HEK293 (cell line): ENCODE data around the gene RBBP5.

Source experiments
- FEZF1 ChIP-seq: fragments of 450-650 bp; formaldehyde crosslinking; IDR thresholded peaks from 2 replicates; pipeline ENCODE4 v1.5.1; 2016; ENCODE audit warnings: missing biosample characterization, missing genetic modification characterization
- GLIS1 ChIP-seq: fragments of 450-650 bp; formaldehyde crosslinking; IDR thresholded peaks from 2 replicates; pipeline ENCODE4 v1.5.1; 2016; ENCODE audit warnings: missing biosample characterization, missing genetic modification characterization
- HOXA7 ChIP-seq: sonication (generic); formaldehyde crosslinking; IDR thresholded peaks from 2 replicates; pipeline ENCODE4 v1.8.1; 2022; ENCODE audit warnings: missing genetic modification reagents, borderline replicate concordance
- HOXD13 ChIP-seq: sonication (generic); formaldehyde crosslinking; IDR thresholded peaks from 2 replicates; pipeline ENCODE4 v1.8.0; 2022; ENCODE audit warnings: missing genetic modification reagents, borderline replicate concordance
- KLF7 ChIP-seq: fragments of 450-650 bp; formaldehyde crosslinking; IDR thresholded peaks from 2 replicates; pipeline ENCODE4 v1.5.1; 2016; ENCODE audit warnings: missing biosample characterization, missing genetic modification characterization, borderline replicate concordance
- PRDM1 ChIP-seq: fragments of 450-650 bp; formaldehyde crosslinking; IDR thresholded peaks from 2 replicates; pipeline ENCODE4; 2016; ENCODE audit warnings: missing biosample characterization, missing genetic modification characterization
- SALL2 ChIP-seq: fragments of 450-650 bp; formaldehyde crosslinking; IDR thresholded peaks from 2 replicates; pipeline ENCODE4 v1.5.0; 2017; ENCODE audit warnings: missing biosample characterization, mild to moderate bottlenecking, missing genetic modification characterization, borderline replicate concordance
- SCRT1 ChIP-seq: fragments of 450-650 bp; formaldehyde crosslinking; IDR thresholded peaks from 2 replicates; pipeline ENCODE4 v1.5.1; 2016; ENCODE audit warnings: missing biosample characterization, missing genetic modification characterization, borderline replicate concordance
- ZBTB8A ChIP-seq: fragments of 450-650 bp; formaldehyde crosslinking; IDR thresholded peaks from 2 replicates; pipeline ENCODE4 v1.5.1; 2016; ENCODE audit warnings: missing biosample characterization, missing genetic modification characterization
- ZIC2 ChIP-seq: fragments of 450-650 bp; formaldehyde crosslinking; IDR thresholded peaks from 2 replicates; pipeline ENCODE4 v1.5.1; 2016; ENCODE audit warnings: missing biosample characterization, missing genetic modification characterization
- ZNF114 ChIP-seq: fragments of 450-650 bp; formaldehyde crosslinking; IDR thresholded peaks from 2 replicates; pipeline ENCODE4 v1.5.0; 2017; ENCODE audit warnings: missing biosample characterization, missing genetic modification characterization
- ZNF175 ChIP-seq: fragments of 450-650 bp; formaldehyde crosslinking; IDR thresholded peaks from 2 replicates; pipeline ENCODE4 v1.5.1; 2016; ENCODE audit warnings: missing biosample characterization, missing genetic modification characterization
- ZNF239 ChIP-seq: fragments of 450-650 bp; formaldehyde crosslinking; IDR thresholded peaks from 2 replicates; pipeline ENCODE4 v1.5.1; 2016; ENCODE audit warnings: missing biosample characterization, missing genetic modification characterization
- ZNF248 ChIP-seq: fragments of 450-650 bp; formaldehyde crosslinking; IDR thresholded peaks from 2 replicates; pipeline ENCODE4 v1.5.1; 2017; ENCODE audit warnings: missing biosample characterization, missing genetic modification characterization
- ZNF292 ChIP-seq: fragments of 450-650 bp; formaldehyde crosslinking; IDR thresholded peaks from 2 replicates; pipeline ENCODE4 v1.5.1; 2016; ENCODE audit warnings: low read depth, missing biosample characterization, missing genetic modification characterization, borderline replicate concordance
- ZNF311 ChIP-seq: fragments of 450-650 bp; formaldehyde crosslinking; IDR thresholded peaks from 2 replicates; pipeline ENCODE4 v1.5.1; 2017; ENCODE audit warnings: missing biosample characterization, missing genetic modification characterization, borderline replicate concordance
- ZNF677 ChIP-seq: fragments of 450-650 bp; IDR thresholded peaks from 2 replicates; pipeline ENCODE4 v1.5.0; 2018; ENCODE audit warnings: missing biosample characterization, mild to moderate bottlenecking, missing genetic modification characterization, moderate library complexity
- ZNF837 ChIP-seq: fragments of 450-650 bp; formaldehyde crosslinking; IDR thresholded peaks from 2 replicates; pipeline ENCODE4 v1.5.1; 2016; ENCODE audit warnings: missing biosample characterization, missing genetic modification characterization
- TF ChIP-seq, protein P1 (sequence below): fragments of 450-650 bp; formaldehyde crosslinking; IDR thresholded peaks from 2 replicates; pipeline ENCODE4 v1.5.1; 2017; ENCODE audit warnings: missing biosample characterization, missing genetic modification characterization
- TF ChIP-seq, protein P2 (sequence below): fragments of 450-650 bp; formaldehyde crosslinking; IDR thresholded peaks from 2 replicates; pipeline ENCODE4 v1.5.1; 2017; ENCODE audit warnings: missing biosample characterization, missing genetic modification characterization
- TF ChIP-seq, protein P3 (sequence below): fragments of 450-650 bp; formaldehyde crosslinking; IDR thresholded peaks from 2 replicates; pipeline ENCODE4 v1.5.1; 2016; ENCODE audit warnings: missing biosample characterization, missing genetic modification characterization
- TF ChIP-seq, protein P4 (sequence below): fragments of 450-650 bp; formaldehyde crosslinking; IDR thresholded peaks from 2 replicates; pipeline ENCODE4 v1.5.0; 2017; ENCODE audit warnings: missing biosample characterization, missing genetic modification characterization, borderline replicate concordance
- TF ChIP-seq, protein P5 (sequence below): fragments of 450-650 bp; formaldehyde crosslinking; optimal IDR thresholded peaks from 2 replicates; pipeline ENCODE3; 2016; ENCODE audit warnings: missing biosample characterization, mild to moderate bottlenecking, missing genetic modification characterization
- TF ChIP-seq, protein P6 (sequence below): fragments of 450-650 bp; formaldehyde crosslinking; IDR thresholded peaks from 2 replicates; pipeline ENCODE4 v1.5.1; 2016; ENCODE audit warnings: missing biosample characterization, missing genetic modification characterization
- TF ChIP-seq, protein P7 (sequence below): fragments of 450-650 bp; formaldehyde crosslinking; IDR thresholded peaks from 2 replicates; pipeline ENCODE4 v1.5.1; 2016; ENCODE audit warnings: missing biosample characterization, missing genetic modification characterization

RBBP5 gene

DNA sequence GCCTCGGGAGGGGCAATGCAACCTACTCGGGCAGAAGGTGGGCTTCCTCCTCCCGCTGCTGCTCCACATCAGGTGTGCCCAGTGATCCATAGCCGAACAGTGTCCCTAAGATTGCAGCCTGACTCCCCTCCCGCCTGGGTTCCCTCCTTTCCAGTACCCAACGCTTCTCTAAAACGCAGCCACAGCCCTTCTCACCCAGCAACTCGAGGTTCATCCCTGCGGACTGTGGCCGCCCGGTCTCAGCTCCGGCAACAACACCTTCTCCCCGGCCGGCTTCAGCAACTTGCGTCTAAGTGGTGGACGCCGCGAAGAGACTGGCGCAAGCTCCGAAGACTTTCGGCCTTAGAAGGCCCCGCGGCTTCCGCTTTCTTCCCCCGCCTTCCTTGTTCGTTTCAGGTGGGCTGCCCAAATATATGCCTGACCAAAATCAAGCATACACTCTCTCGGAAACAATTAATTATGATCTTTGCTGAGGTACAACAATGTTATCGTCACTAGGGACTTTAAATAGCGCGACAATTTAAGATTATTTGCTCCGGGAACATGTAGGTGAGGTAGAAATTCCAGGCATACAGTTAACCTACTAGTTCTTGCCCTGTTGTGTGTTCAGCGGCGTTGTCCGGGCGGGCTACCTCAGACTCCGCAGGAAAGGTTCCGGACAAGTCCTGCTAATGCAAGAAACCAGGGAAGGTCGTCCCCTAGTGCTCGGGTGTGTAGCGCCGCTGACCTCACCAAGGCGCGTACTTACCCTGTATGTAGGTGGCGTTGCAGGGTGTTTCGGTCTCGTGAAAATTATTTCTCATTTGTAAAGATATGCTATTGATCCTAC lies at the start of gene RBBP5 (continued):
- TF ChIP-seq, protein P1, sequence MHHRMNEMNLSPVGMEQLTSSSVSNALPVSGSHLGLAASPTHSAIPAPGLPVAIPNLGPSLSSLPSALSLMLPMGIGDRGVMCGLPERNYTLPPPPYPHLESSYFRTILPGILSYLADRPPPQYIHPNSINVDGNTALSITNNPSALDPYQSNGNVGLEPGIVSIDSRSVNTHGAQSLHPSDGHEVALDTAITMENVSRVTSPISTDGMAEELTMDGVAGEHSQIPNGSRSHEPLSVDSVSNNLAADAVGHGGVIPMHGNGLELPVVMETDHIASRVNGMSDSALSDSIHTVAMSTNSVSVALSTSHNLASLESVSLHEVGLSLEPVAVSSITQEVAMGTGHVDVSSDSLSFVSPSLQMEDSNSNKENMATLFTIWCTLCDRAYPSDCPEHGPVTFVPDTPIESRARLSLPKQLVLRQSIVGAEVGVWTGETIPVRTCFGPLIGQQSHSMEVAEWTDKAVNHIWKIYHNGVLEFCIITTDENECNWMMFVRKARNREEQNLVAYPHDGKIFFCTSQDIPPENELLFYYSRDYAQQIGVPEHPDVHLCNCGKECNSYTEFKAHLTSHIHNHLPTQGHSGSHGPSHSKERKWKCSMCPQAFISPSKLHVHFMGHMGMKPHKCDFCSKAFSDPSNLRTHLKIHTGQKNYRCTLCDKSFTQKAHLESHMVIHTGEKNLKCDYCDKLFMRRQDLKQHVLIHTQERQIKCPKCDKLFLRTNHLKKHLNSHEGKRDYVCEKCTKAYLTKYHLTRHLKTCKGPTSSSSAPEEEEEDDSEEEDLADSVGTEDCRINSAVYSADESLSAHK (tag by site-specific recombination) = no peak; the same call in 1 of the 2 replicates
- peak; percentile 58; the same call in 1 of the 2 replicates for TF ChIP-seq GLIS1 (tag by site-specific recombination)
- peak; percentile 44; the same call in 1 of the 2 replicates for TF ChIP-seq FEZF1 (tag by site-specific recombination)
- TF ChIP-seq, protein P2, sequence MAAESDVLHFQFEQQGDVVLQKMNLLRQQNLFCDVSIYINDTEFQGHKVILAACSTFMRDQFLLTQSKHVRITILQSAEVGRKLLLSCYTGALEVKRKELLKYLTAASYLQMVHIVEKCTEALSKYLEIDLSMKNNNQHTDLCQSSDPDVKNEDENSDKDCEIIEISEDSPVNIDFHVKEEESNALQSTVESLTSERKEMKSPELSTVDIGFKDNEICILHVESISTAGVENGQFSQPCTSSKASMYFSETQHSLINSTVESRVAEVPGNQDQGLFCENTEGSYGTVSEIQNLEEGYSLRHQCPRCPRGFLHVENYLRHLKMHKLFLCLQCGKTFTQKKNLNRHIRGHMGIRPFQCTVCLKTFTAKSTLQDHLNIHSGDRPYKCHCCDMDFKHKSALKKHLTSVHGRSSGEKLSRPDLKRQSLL = peak; percentile 78; the same call in 1 of the 2 replicates
- no peak for TF ChIP-seq ZNF175
- TF ChIP-seq ZNF311 (tag by site-specific recombination) = no peak
- no peak for TF ChIP-seq ZNF677
- no peak for TF ChIP-seq HOXA7 (CRISPR knock-in tag)
- TF ChIP-seq, protein P3, sequence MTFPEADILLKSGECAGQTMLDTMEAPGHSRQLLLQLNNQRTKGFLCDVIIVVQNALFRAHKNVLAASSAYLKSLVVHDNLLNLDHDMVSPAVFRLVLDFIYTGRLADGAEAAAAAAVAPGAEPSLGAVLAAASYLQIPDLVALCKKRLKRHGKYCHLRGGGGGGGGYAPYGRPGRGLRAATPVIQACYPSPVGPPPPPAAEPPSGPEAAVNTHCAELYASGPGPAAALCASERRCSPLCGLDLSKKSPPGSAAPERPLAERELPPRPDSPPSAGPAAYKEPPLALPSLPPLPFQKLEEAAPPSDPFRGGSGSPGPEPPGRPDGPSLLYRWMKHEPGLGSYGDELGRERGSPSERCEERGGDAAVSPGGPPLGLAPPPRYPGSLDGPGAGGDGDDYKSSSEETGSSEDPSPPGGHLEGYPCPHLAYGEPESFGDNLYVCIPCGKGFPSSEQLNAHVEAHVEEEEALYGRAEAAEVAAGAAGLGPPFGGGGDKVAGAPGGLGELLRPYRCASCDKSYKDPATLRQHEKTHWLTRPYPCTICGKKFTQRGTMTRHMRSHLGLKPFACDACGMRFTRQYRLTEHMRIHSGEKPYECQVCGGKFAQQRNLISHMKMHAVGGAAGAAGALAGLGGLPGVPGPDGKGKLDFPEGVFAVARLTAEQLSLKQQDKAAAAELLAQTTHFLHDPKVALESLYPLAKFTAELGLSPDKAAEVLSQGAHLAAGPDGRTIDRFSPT (tag by site-specific recombination) = no peak
- TF ChIP-seq ZIC2 (tag by site-specific recombination) = 0 out of 2 replicates have a peak, but pooled peaks have one; percentile 30
- TF ChIP-seq ZNF248 (tag by site-specific recombination) = no peak
- TF ChIP-seq SCRT1 (tag by site-specific recombination) = 0 out of 2 replicates have a peak, but pooled peaks have one; percentile 58
- TF ChIP-seq, protein P4, sequence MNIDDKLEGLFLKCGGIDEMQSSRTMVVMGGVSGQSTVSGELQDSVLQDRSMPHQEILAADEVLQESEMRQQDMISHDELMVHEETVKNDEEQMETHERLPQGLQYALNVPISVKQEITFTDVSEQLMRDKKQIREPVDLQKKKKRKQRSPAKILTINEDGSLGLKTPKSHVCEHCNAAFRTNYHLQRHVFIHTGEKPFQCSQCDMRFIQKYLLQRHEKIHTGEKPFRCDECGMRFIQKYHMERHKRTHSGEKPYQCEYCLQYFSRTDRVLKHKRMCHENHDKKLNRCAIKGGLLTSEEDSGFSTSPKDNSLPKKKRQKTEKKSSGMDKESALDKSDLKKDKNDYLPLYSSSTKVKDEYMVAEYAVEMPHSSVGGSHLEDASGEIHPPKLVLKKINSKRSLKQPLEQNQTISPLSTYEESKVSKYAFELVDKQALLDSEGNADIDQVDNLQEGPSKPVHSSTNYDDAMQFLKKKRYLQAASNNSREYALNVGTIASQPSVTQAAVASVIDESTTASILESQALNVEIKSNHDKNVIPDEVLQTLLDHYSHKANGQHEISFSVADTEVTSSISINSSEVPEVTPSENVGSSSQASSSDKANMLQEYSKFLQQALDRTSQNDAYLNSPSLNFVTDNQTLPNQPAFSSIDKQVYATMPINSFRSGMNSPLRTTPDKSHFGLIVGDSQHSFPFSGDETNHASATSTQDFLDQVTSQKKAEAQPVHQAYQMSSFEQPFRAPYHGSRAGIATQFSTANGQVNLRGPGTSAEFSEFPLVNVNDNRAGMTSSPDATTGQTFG (tag by site-specific recombination) = peak; percentile 95
- TF ChIP-seq, protein P5, sequence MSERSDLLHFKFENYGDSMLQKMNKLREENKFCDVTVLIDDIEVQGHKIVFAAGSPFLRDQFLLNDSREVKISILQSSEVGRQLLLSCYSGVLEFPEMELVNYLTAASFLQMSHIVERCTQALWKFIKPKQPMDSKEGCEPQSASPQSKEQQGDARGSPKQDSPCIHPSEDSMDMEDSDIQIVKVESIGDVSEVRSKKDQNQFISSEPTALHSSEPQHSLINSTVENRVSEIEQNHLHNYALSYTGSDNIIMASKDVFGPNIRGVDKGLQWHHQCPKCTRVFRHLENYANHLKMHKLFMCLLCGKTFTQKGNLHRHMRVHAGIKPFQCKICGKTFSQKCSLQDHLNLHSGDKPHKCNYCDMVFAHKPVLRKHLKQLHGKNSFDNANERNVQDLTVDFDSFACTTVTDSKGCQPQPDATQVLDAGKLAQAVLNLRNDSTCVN (tag by site-specific recombination) = peak; percentile 75
- peak; percentile 92; the same call in 1 of the 2 replicates for TF ChIP-seq KLF7 (tag by site-specific recombination)
- TF ChIP-seq ZNF114 = no peak
- TF ChIP-seq, protein P6, sequence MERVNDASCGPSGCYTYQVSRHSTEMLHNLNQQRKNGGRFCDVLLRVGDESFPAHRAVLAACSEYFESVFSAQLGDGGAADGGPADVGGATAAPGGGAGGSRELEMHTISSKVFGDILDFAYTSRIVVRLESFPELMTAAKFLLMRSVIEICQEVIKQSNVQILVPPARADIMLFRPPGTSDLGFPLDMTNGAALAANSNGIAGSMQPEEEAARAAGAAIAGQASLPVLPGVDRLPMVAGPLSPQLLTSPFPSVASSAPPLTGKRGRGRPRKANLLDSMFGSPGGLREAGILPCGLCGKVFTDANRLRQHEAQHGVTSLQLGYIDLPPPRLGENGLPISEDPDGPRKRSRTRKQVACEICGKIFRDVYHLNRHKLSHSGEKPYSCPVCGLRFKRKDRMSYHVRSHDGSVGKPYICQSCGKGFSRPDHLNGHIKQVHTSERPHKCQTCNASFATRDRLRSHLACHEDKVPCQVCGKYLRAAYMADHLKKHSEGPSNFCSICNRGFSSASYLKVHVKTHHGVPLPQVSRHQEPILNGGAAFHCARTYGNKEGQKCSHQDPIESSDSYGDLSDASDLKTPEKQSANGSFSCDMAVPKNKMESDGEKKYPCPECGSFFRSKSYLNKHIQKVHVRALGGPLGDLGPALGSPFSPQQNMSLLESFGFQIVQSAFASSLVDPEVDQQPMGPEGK = peak; percentile 75; the same call in 1 of the 2 replicates
- TF ChIP-seq SALL2 (tag by site-specific recombination) = peak; percentile 82
- no peak for TF ChIP-seq ZNF837 (tag by site-specific recombination)
- TF ChIP-seq ZNF292 (tag by site-specific recombination) = no peak
- TF ChIP-seq, protein P7, sequence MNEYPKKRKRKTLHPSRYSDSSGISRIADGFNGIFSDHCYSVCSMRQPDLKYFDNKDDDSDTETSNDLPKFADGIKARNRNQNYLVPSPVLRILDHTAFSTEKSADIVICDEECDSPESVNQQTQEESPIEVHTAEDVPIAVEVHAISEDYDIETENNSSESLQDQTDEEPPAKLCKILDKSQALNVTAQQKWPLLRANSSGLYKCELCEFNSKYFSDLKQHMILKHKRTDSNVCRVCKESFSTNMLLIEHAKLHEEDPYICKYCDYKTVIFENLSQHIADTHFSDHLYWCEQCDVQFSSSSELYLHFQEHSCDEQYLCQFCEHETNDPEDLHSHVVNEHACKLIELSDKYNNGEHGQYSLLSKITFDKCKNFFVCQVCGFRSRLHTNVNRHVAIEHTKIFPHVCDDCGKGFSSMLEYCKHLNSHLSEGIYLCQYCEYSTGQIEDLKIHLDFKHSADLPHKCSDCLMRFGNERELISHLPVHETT (tag by site-specific recombination) = peak; percentile 100
- no peak for TF ChIP-seq HOXD13 (CRISPR knock-in tag)
- TF ChIP-seq ZNF239 (tag by site-specific recombination) = no peak; the same call in 1 of the 2 replicates
- TF ChIP-seq PRDM1 = peak; percentile 73
- peak; percentile 80 for TF ChIP-seq ZBTB8A (tag by site-specific recombination)
